ENCODE results near the gene HIP1R.

DNA sequence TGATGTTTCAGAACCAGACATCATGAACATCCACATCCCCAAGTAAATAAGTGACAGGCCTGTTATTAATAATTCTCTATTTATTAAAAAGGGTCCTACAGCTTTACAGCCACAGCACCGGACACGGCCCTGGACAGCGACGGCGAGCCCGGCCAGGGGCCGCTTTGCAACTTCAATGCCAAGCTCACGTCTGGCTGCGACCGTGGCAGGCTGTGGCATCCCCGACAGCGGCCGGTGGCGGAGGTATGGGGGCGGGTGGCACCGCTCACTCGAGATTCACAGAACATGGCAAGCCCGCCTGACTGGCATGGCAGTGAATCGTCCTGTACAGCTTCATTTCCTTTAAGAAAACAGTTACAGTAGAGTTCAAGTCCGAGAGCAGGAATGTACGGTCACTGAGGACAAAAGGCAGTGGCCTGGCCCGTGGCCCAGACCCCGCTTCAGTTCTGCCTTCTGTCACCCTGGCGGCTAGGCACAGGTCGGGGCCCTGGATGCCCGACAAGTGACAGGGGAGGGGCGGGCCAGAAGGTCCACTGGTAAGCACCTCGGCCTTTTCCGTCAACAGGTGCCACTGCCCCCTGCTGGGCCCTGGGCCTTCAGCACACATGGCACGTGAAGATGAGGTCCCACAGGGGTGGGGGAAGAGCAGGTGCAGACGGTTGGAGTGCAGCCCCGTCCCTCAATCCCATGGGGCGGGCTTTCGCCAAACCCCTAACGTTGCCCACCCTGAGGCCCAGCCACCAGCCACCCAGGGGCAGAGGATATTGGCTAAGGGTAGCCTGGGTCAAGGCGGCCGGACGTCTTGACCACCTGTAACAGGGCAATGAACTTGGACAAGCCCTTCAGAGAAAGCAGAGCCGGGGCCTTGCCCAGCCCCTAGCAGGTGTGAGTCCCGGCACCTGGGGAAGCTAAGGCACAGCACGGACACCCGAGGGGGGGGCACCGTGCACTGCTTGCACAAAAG is 30.3 kb downstream of the HIP1R start:
- TF ChIP-seq POLR2A (IDR thresholded peaks at IDR 0.05), result no peak
- TF ChIP-seq, protein P1, sequence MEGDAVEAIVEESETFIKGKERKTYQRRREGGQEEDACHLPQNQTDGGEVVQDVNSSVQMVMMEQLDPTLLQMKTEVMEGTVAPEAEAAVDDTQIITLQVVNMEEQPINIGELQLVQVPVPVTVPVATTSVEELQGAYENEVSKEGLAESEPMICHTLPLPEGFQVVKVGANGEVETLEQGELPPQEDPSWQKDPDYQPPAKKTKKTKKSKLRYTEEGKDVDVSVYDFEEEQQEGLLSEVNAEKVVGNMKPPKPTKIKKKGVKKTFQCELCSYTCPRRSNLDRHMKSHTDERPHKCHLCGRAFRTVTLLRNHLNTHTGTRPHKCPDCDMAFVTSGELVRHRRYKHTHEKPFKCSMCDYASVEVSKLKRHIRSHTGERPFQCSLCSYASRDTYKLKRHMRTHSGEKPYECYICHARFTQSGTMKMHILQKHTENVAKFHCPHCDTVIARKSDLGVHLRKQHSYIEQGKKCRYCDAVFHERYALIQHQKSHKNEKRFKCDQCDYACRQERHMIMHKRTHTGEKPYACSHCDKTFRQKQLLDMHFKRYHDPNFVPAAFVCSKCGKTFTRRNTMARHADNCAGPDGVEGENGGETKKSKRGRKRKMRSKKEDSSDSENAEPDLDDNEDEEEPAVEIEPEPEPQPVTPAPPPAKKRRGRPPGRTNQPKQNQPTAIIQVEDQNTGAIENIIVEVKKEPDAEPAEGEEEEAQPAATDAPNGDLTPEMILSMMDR (IDR thresholded peaks at IDR 0.05), result peak in 5 of 7 experiments; percentile 27 to 55 (median 50)
